Neuronal stem cell (in vitro differentiated cells): ENCODE results near the gene SLC25A46.

Source experiments
- DNase-seq: peaks from one replicate; pipeline ENCODE4 v3.0.0-alpha.2; 2013; ENCODE audit warnings: low spot score
- H2AFZ ChIP-seq: one replicate; pipeline ENCODE4 v1.6.1; 2013; ENCODE audit warnings: mild to moderate bottlenecking, low read length, inconsistent platforms
- H2AK5ac ChIP-seq: 2 replicates; pipeline ENCODE4 v1.6.1; 2013; ENCODE audit warnings: low read depth, mild to moderate bottlenecking, inconsistent platforms, low read length, moderate library complexity, mixed read lengths
- H2BK120ac ChIP-seq: 2 replicates; pipeline ENCODE4 v1.6.1; 2013; ENCODE audit warnings: low read depth, mild to moderate bottlenecking, inconsistent platforms, low read length, moderate library complexity, mixed read lengths
- H2BK12ac ChIP-seq: one replicate; pipeline ENCODE4 v1.6.1; 2013; ENCODE audit warnings: low read length, inconsistent platforms
- H2BK15ac ChIP-seq: 2 replicates; pipeline ENCODE4 v1.6.1; 2013; ENCODE audit warnings: mild to moderate bottlenecking, low read length, inconsistent platforms, mixed read lengths
- H2BK5ac ChIP-seq: one replicate; pipeline ENCODE4 v1.6.1; 2013; ENCODE audit warnings: inconsistent platforms, mild to moderate bottlenecking, low read length, moderate library complexity
- H3K14ac ChIP-seq: one replicate; pipeline ENCODE4 v1.6.1; 2013; ENCODE audit warnings: low read length, inconsistent platforms
- H3K18ac ChIP-seq: 2 replicates; pipeline ENCODE4 v1.6.1; 2013; ENCODE audit warnings: low read length, inconsistent platforms
- H3K23ac ChIP-seq: 2 replicates; pipeline ENCODE4 v1.6.1; 2013; ENCODE audit warnings: low read depth, mild to moderate bottlenecking, mixed read lengths, low read length, inconsistent platforms; ENCODE audit not compliant: poor library complexity
- H3K27ac ChIP-seq: replicated peaks from 3 replicates; pipeline ENCODE4 v1.5.1; 2013; ENCODE audit warnings: low read length, inconsistent platforms
- H3K27me3 ChIP-seq, 3 experiments: 2 replicates each; pipeline ENCODE4 v1.6.1; 2013; ENCODE audit warnings: low read length in 3 of 3, mild to moderate bottlenecking in 2 of 3, inconsistent platforms in 1 of 3, low read depth in 1 of 3, mixed read lengths in 1 of 3, moderate library complexity in 1 of 3; ENCODE audit not compliant: control insufficient read depth in 3 of 3, insufficient read depth in 3 of 3
- H3K36me3 ChIP-seq, 2 donors: replicated peaks in 1 of 2; 2 replicates each; pipeline ENCODE4 v1.6.1; 2013; ENCODE audit warnings: low read length in 2 of 2; ENCODE audit not compliant: control insufficient read depth in 2 of 2, insufficient read depth in 2 of 2
- H3K4ac ChIP-seq: 2 replicates; pipeline ENCODE4 v1.6.1; 2013; ENCODE audit warnings: inconsistent platforms, mild to moderate bottlenecking, low read length, moderate library complexity
- H3K4me1 ChIP-seq, 2 donors: 1 replicate in 1 of 2; 2 replicates in 1 of 2; pipeline ENCODE4 v1.6.1; 2013; ENCODE audit warnings: low read length in 2 of 2, low read depth in 1 of 2; ENCODE audit not compliant: control insufficient read depth in 2 of 2, insufficient read depth in 1 of 2
- H3K4me2 ChIP-seq: one replicate; pipeline ENCODE4 v1.6.1; 2013; ENCODE audit warnings: mild to moderate bottlenecking, low read length, inconsistent platforms; ENCODE audit not compliant: insufficient read depth, poor library complexity, severe bottlenecking
- H3K4me3 ChIP-seq, 2 donors: 2 replicates each; pipeline ENCODE4 v1.5.1; 2013; ENCODE audit warnings: low read length in 2 of 2, mild to moderate bottlenecking in 2 of 2, inconsistent platforms in 1 of 2, moderate library complexity in 1 of 2
- H3K79me1 ChIP-seq: one replicate; pipeline ENCODE4 v1.6.1; 2013; ENCODE audit warnings: low read depth, mild to moderate bottlenecking, inconsistent platforms, low read length, moderate library complexity
- H3K9ac ChIP-seq: one replicate; pipeline ENCODE4 v1.6.1; 2013; ENCODE audit warnings: mild to moderate bottlenecking, low read depth, low read length, inconsistent platforms; ENCODE audit not compliant: poor library complexity
- H3K9me3 ChIP-seq, 2 donors: replicated peaks in 1 of 2; 2 replicates each; pipeline versions ENCODE3 to v1.6.1; 2013; ENCODE audit warnings: low read length in 2 of 2, mild to moderate bottlenecking in 2 of 2, inconsistent platforms in 1 of 2, low read depth in 1 of 2, mixed read lengths in 1 of 2, moderate library complexity in 1 of 2; ENCODE audit not compliant: control insufficient read depth in 2 of 2, insufficient read depth in 1 of 2
- H4K8ac ChIP-seq: one replicate; pipeline ENCODE4 v1.6.1; 2013; ENCODE audit warnings: low read depth, mild to moderate bottlenecking, inconsistent platforms, low read length, moderate library complexity
- H4K91ac ChIP-seq: one replicate; pipeline ENCODE4 v1.6.1; 2013; ENCODE audit warnings: low read length, low read depth, mild to moderate bottlenecking, inconsistent platforms; ENCODE audit not compliant: poor library complexity
- WGBS, 2 donors: extraction: QIAGEN DNeasy Blood & Tissue Kit; methylation state at CpG; one replicate each; pipeline ENCODE4 v1.1.7; 2013; ENCODE audit warnings: missing lambda C conversion rate in 2 of 2, mixed read lengths in 1 of 2; ENCODE audit not compliant: insufficient read length in 2 of 2, insufficient replicate concordance in 1 of 2; ENCODE audit errors: extremely low coverage in 2 of 2; 5-methylcytosine and 5-hydroxymethylcytosine counted together

Gene SLC25A46

GRCh38 chr5:110769000-110769681 is 30.3 kb downstream of the SLC25A46 start:
- peak overlapping the region; percentile 43 for H2AFZ ChIP-seq
- H2BK15ac ChIP-seq: no peak overlapping the region
- H3K36me3 ChIP-seq: no peaks in the 10 kb centered on the region
- H3K4ac ChIP-seq: no peak overlapping the region
- H3K79me1 ChIP-seq: no peaks in the 10 kb centered on the region
- no peak overlapping the region for H2BK120ac ChIP-seq
- no peak overlapping the region for H3K4me2 ChIP-seq
- no CpG with 5 or more reads among the region's 5 CpGs for WGBS, 2 donors
- H3K27me3 ChIP-seq: no peaks in the 10 kb centered on the region
- no peak overlapping the region for H2BK12ac ChIP-seq
- DNase-seq: no peak
- no peaks in the 10 kb centered on the region for H3K9me3 ChIP-seq
- no peak overlapping the region for H2AK5ac ChIP-seq
- H3K4me3 ChIP-seq: no peak overlapping the region
- H4K8ac ChIP-seq: no peak overlapping the region
- H3K14ac ChIP-seq: no peak overlapping the region
- no peak overlapping the region for H4K91ac ChIP-seq
- no peak overlapping the region for H3K9ac ChIP-seq
- H3K4me1 ChIP-seq: no peaks in the 10 kb centered on the region
- H3K27ac ChIP-seq: no peak overlapping the region
- no peak overlapping the region for H3K18ac ChIP-seq
- no peak overlapping the region for H3K23ac ChIP-seq
- H2BK5ac ChIP-seq: no peak overlapping the region

- Histone ChIP-seq H2BK120ac (no peak overlapping the region), H3K18ac (no peak overlapping the region), H3K9ac (no peak overlapping the region), H3K4me3 (no peak overlapping the region), H3K14ac (no peak overlapping the region), H4K91ac (no peak overlapping the region), H3K23ac (no peak overlapping the region), H3K4ac (no peak overlapping the region), H2AK5ac (no peak overlapping the region), H3K4me1 (no peaks in the 10 kb centered on the region), H3K4me2 (no peak overlapping the region), H2BK5ac (no peak overlapping the region), H3K36me3 (no peaks in the 10 kb centered on the region), H2AFZ (no peak overlapping the region), H3K9me3 (no peaks in the 10 kb centered on the region), H3K79me1 (no peaks in the 10 kb centered on the region), H2BK15ac (no peak overlapping the region), H3K27ac (no peak overlapping the region), H3K27me3 (no peaks in the 10 kb centered on the region), H2BK12ac (no peak overlapping the region), H4K8ac (no peak overlapping the region)
- no peak for DNase-seq
These were observed 31.5 kb downstream of the SLC25A46 start for GRCh38 chr5:110770286-110770685.

- no peak overlapping the region for H2BK5ac ChIP-seq
- no peaks in the 10 kb centered on the region for H3K79me1 ChIP-seq
- no peak overlapping the region for H2AK5ac ChIP-seq
- H3K9me3 ChIP-seq: no peaks in the 10 kb centered on the region
- no peaks in the 10 kb centered on the region for H3K36me3 ChIP-seq
- H3K4ac ChIP-seq: no peak overlapping the region
- H2BK12ac ChIP-seq: no peak overlapping the region
- no peaks in the 10 kb centered on the region for H3K27me3 ChIP-seq
- H3K4me3 ChIP-seq: no peak overlapping the region
- no peak overlapping the region for H2AFZ ChIP-seq
- no peak overlapping the region for H4K8ac ChIP-seq
- no peak overlapping the region for H2BK15ac ChIP-seq
- H3K9ac ChIP-seq: no peak overlapping the region
- no peak overlapping the region for H4K91ac ChIP-seq
- DNase-seq: no peak
- no peaks in the 10 kb centered on the region for H3K4me1 ChIP-seq
- no peak overlapping the region for H3K4me2 ChIP-seq
- no peak overlapping the region for H3K18ac ChIP-seq
- H3K23ac ChIP-seq: no peak overlapping the region
- no peak overlapping the region for H2BK120ac ChIP-seq
- H3K27ac ChIP-seq: no peak overlapping the region
- no peak overlapping the region for H3K14ac ChIP-seq
These were observed 46.1 kb downstream of the SLC25A46 start for GRCh38 chr5:110784901-110785300.

- Histone ChIP-seq H2BK12ac (no peak overlapping the region), H3K14ac (no peak overlapping the region), H2BK120ac (no peak overlapping the region), H2AK5ac (no peak overlapping the region), H3K27me3 (no peaks in the 10 kb centered on the region), H4K8ac (no peak overlapping the region), H4K91ac (no peak overlapping the region), H3K4ac (no peak overlapping the region), H3K23ac (no peak overlapping the region), H3K9me3 (no peaks in the 10 kb centered on the region), H3K4me2 (no peak overlapping the region), H3K36me3 (no peaks in the 10 kb centered on the region), H3K79me1 (no peaks in the 10 kb centered on the region), H3K4me3 (no peak overlapping the region), H2BK15ac (no peak overlapping the region), H2AFZ (no peak overlapping the region), H3K9ac (no peak overlapping the region), H3K4me1 (no peaks in the 10 kb centered on the region), H2BK5ac (no peak overlapping the region), H3K27ac (no peak overlapping the region), H3K18ac (no peak overlapping the region)
- no peak for DNase-seq
- no CpG with 5 or more reads among the region's 1 CpG for WGBS, 2 donors
These were observed 46.5 kb downstream of the SLC25A46 start for GRCh38 chr5:110785356-110785755.
